Prostate gland (tissue), 2 donors: ENCODE results near the gene CUTA. TPM values are rescaled to one million over a fixed set of nuclear protein-coding genes. Genes with fewer than 3 reads are reported as not detected.

Experiments
- DNase-seq: peaks from one replicate; pipeline ENCODE4 v3.0.0-alpha.2; 2019; ENCODE audit warnings: low spot score
- H3K27ac ChIP-seq, 2 donors: fragments of 200-600 bp; sonication (generic); 2 replicates each; pipeline ENCODE4 v1.5.1; 2017 to 2019
- H3K27me3 ChIP-seq: fragments of 200-600 bp; sonication (generic); replicated peaks from 2 replicates; pipeline ENCODE4 v1.5.1; 2019; ENCODE audit not compliant: insufficient read depth
- H3K36me3 ChIP-seq, 2 donors: fragments of 200-600 bp; sonication (generic); 1 replicate in 1 of 2; 2 replicates in 1 of 2; pipeline versions ENCODE4 v1.5.1 to v1.8.1; 2017 to 2019
- H3K4me1 ChIP-seq: fragments of 200-600 bp; sonication (generic); replicated peaks from 2 replicates; pipeline ENCODE4 v1.5.1; 2019
- H3K4me3 ChIP-seq, 2 donors: fragments of 200-600 bp; sonication (generic); 2 replicates each; pipeline ENCODE4 v1.5.1; 2017 to 2019
- H3K9me3 ChIP-seq: fragments of 200-600 bp; sonication (generic); 2 replicates; pipeline ENCODE4 v1.5.1; 2017
- CTCF ChIP-seq, 4 experiments: fragments of 200-600 bp in 2 of 4; fragments of 450-650 bp in 2 of 4; sonication (generic) in 2 of 4; IDR thresholded peaks; 1 replicate in 3 of 4; 2 replicates in 1 of 4; pipeline ENCODE4 v1.5.1; 2016 to 2019; ENCODE audit warnings: antibody characterized with exemption in 4 of 4, mild to moderate bottlenecking in 2 of 4, moderate library complexity in 2 of 4
- POLR2A ChIP-seq: fragments of 450-650 bp; IDR thresholded peaks from one replicate; pipeline ENCODE4 v1.6.1; 2016; ENCODE audit warnings: antibody characterized with exemption, mild to moderate bottlenecking
- POLR2AphosphoS5 ChIP-seq: sonication (generic); formaldehyde crosslinking; IDR thresholded peaks from one replicate; pipeline ENCODE4 v1.6.1; 2017; ENCODE audit warnings: antibody characterized with exemption
- WGBS: methylation state at CpG from one replicate; pipeline ENCODE4 v1.1.5; 2018; 5-methylcytosine and 5-hydroxymethylcytosine counted together
- intact Hi-C: fragments of 100-400 bp; cut with DNase I; formaldehyde crosslinking; loops from one replicate; pipeline ENCODE4 v1.14.2; 2022
- total RNA-seq, 2 donors: library from RNA; depleted of rRNA; stranded (reverse); fragments of >200 nt; gene quantifications; one replicate each; pipeline ENCODE4 v1.1.0, GENCODE V29; 2016

The CUTA gene
- total RNA-seq, 2 donors from 2014 or later: 189 to 260 TPM

GRCh38 chr6:33434961-33435360 is 17.1 kb upstream of the CUTA start:
- no peak overlapping the region for H3K4me3 ChIP-seq
- no peak for TF ChIP-seq POLR2AphosphoS5
- TF ChIP-seq CTCF (IDR thresholded peaks at IDR 0.05): no peak
- TF ChIP-seq POLR2A: no peak
- peaks cover 2 to 9% of the 10 kb centered on the region in 2 donors for H3K36me3 ChIP-seq
- 86% methylated on average over 4 of the region's 4 CpGs for WGBS
- H3K27ac ChIP-seq: no peak overlapping the region
- H3K27me3 ChIP-seq: no peaks in the 10 kb centered on the region
- no peaks in the 10 kb centered on the region for H3K4me1 ChIP-seq
- no peak for DNase-seq
- intact Hi-C loops: loop anchor here (10.0 kb wide), 1 partner anchor 140 kb away; no protein-coding TSS in a partner anchor
- H3K9me3 ChIP-seq: no peaks in the 10 kb centered on the region

DNA sequence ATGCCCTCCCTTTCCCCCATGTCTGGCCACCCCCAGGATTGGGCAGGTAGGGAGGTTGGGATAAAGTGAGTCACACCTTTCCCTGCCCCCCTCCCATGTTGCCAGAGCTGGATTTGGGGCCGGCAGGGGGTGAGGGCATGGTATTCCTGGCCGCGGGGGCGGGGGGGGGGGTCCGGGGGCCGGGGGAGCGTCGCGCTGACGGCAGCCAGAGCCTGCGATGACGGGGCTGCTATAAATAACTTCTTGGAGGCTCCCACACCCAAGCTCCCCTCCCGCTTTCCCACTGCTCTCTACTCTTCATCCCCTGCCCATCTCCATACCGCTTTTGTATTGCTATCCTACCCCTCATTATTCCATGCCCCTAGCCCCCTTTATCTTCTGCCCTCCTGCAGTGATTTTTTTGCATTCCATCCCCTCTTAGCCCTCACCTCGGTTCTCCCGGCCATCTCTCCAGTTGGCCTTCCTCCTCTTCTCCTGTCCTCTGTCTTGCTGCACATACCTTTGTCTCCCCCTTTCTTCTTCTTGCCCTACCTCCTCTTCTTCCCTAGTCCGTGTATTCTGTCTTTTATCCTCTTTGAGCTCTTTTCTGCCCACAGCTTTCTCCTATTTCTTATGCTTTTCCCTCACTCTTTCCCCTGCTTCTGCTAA is 15.8 kb upstream of the CUTA start:
- WGBS: 27% methylated on average over 16 of the region's 17 CpGs
- Histone ChIP-seq H3K4me1 (no peaks in the 10 kb centered on the region), H3K36me3 (peaks cover 2 to 9% of the 10 kb centered on the region in 2 donors), H3K9me3 (no peaks in the 10 kb centered on the region), H3K4me3 (no peak overlapping the region), H3K27me3 (no peaks in the 10 kb centered on the region), H3K27ac (no peak overlapping the region)
- intact Hi-C loops: loop anchor here (10.0 kb wide), 1 partner anchor 141 kb away; no protein-coding TSS in a partner anchor
- TF ChIP-seq POLR2AphosphoS5 (no peak), CTCF (IDR thresholded peaks at IDR 0.05) (no peak), POLR2A (no peak)
- DNase-seq: no peak

DNA sequence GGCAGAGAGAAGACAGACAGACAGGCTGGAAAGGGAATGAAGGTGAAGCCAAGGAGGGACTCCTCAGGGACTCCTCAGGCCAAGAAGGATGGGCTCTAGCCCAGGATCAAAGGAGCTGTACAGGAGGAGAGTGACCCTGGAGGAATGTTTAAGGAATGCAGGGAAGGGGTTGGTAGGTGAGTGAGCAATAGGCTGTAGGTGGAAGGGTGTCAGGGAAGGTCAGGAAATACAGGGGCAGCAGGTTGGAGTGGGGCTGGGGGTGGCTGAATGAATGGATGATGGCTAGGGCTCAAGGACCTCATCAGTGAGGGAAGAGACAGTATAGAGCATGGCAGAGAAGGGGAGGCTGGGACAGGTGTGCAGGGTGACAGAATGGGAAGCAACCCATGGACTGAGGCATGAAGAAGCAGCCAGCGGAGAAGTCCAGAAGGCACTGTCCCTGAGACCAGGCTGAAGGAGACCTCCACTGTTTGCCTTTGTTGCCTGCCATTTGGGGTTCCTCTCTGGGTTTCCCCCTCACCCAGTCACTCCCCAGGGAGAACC is 15.2 kb upstream of the CUTA start:
- intact Hi-C loops: loop anchor here (10.0 kb wide), 1 partner anchor 142 kb away; no protein-coding TSS in a partner anchor
- Histone ChIP-seq H3K4me3 (no peak overlapping the region), H3K4me1 (no peaks in the 10 kb centered on the region), H3K36me3 (peaks cover 2 to 7% of the 10 kb centered on the region in 2 donors), H3K27ac (no peak overlapping the region), H3K27me3 (no peaks in the 10 kb centered on the region), H3K9me3 (no peaks in the 10 kb centered on the region)
- no peak for DNase-seq
- WGBS: 94% methylated on average over 1 of the region's 1 CpG
- TF ChIP-seq POLR2AphosphoS5 (no peak), POLR2A (no peak), CTCF (IDR thresholded peaks at IDR 0.05) (no peak)

DNA sequence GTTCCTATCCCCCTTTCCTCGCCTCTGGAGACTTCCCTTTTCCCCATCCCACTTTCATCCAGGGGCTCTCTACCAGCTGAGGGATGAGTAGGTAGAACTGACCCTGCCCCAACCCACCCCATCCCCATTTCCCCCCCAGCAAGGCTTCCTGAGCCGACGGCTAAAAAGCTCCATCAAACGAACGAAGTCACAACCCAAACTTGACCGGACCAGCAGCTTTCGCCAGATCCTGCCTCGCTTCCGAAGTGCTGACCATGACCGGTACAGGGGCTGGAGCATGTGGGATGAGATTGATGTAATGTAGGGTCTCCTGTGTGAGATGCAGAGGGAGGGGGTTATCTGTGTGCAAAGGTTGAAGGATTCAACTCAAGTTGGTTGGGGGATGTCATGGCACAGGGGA is 14.6 kb upstream of the CUTA start:
- TF ChIP-seq POLR2AphosphoS5: no peak
- no peak for TF ChIP-seq CTCF (IDR thresholded peaks at IDR 0.05)
- peaks cover under 1 to 2% of the 10 kb centered on the region in 2 donors for H3K36me3 ChIP-seq
- no peaks in the 10 kb centered on the region for H3K27me3 ChIP-seq
- no peak for DNase-seq
- 70% methylated on average over 10 of the region's 10 CpGs for WGBS
- H3K27ac ChIP-seq: no peak overlapping the region
- intact Hi-C loops: loop anchor here (10.0 kb wide), 1 partner anchor 142 kb away; no protein-coding TSS in a partner anchor
- no peaks in the 10 kb centered on the region for H3K4me1 ChIP-seq
- no peak overlapping the region for H3K4me3 ChIP-seq
- H3K9me3 ChIP-seq: no peaks in the 10 kb centered on the region
